Thyroid gland (tissue), 4 donors: Measurements from ENCODE around the gene DCAF11. TPM values are rescaled to one million over a fixed set of nuclear protein-coding genes. Genes with fewer than 3 reads are reported as not detected.

Source experiments
- DNase-seq, 2 donors: peaks; one replicate each; pipeline ENCODE4 v3.0.0-alpha.2; 2019
- H3K27ac ChIP-seq, 3 donors: fragments of 200-600 bp; sonication (generic); 1 replicate in 2 of 3; 2 replicates in 1 of 3; pipeline ENCODE4 v1.5.1; 2016 to 2019; ENCODE audit warnings: mild to moderate bottlenecking in 1 of 3, moderate library complexity in 1 of 3
- H3K27me3 ChIP-seq: fragments of 200-600 bp; sonication (generic); one replicate; pipeline ENCODE4 v1.5.1; 2019
- H3K36me3 ChIP-seq, 2 donors: fragments of 200-600 bp; sonication (generic); one replicate each; pipeline ENCODE4 v1.5.1; 2016 to 2019
- H3K4me1 ChIP-seq, 2 donors: fragments of 200-600 bp; sonication (generic); one replicate each; pipeline ENCODE4 v1.5.1; 2017 to 2019
- H3K4me3 ChIP-seq, 3 donors: fragments of 200-600 bp; sonication (generic); replicated peaks in 1 of 3; 1 replicate in 2 of 3; 2 replicates in 1 of 3; pipeline ENCODE4 v1.5.1; 2016; ENCODE audit warnings: mild to moderate bottlenecking in 1 of 3
- H3K9me3 ChIP-seq: fragments of 200-600 bp; sonication (generic); one replicate; pipeline ENCODE4 v1.5.1; 2017
- CTCF ChIP-seq, 6 experiments: fragments of 200-600 bp in 3 of 6; fragments of 450-650 bp in 3 of 6; sonication (generic) in 3 of 6; IDR thresholded peaks; one replicate each; pipeline ENCODE4 v1.5.1; 2016 to 2019; ENCODE audit warnings: antibody characterized with exemption in 6 of 6, mild to moderate bottlenecking in 2 of 6, inconsistent platforms in 1 of 6, moderate library complexity in 1 of 6
- POLR2A ChIP-seq, 2 donors: fragments of 450-650 bp; IDR thresholded peaks; one replicate each; pipeline ENCODE4 v1.6.1; 2017; ENCODE audit warnings: antibody characterized with exemption in 2 of 2, mild to moderate bottlenecking in 2 of 2, moderate library complexity in 1 of 2
- WGBS, 2 donors: methylation state at CpG; one replicate each; pipeline ENCODE4 v1.1.5; 2017; 5-methylcytosine and 5-hydroxymethylcytosine counted together
- intact Hi-C: fragments of 100-400 bp; cut with DNase I; formaldehyde crosslinking; loops from one replicate; pipeline ENCODE4 v1.15.1; 2023
- total RNA-seq, 4 donors: library from RNA; depleted of rRNA; stranded (reverse); fragments of >200 nt; gene quantifications; one replicate each; pipeline ENCODE4 v1.2.3, GENCODE V29; 2016

Gene DCAF11
- total RNA-seq, 4 donors from 2014 or later = 90.6 to 155 (median 132) TPM

GRCh38 chr14:24067133-24068082 is 47.2 kb upstream of the DCAF11 start:
- no peaks in the 10 kb centered on the region for H3K9me3 ChIP-seq
- peaks cover 5 to 7% of the 10 kb centered on the region in 2 donors for H3K4me1 ChIP-seq
- H3K27me3 ChIP-seq = no peaks in the 10 kb centered on the region
- DNase-seq = no peak
- WGBS, 2 donors = 82 to 85% methylated on average over 12 of the region's 12 CpGs
- intact Hi-C loops = no loop called here
- H3K27ac ChIP-seq = no peak overlapping the region
- H3K4me3 ChIP-seq = no peak overlapping the region
- no peaks in the 10 kb centered on the region for H3K36me3 ChIP-seq
- TF ChIP-seq CTCF (IDR thresholded peaks at IDR 0.05) = no peak
- TF ChIP-seq POLR2A (IDR thresholded peaks at IDR 0.05) = no peak

- WGBS, 2 donors = 85 to 100% methylated on average over 2 of the region's 10 CpGs
- TF ChIP-seq POLR2A (IDR thresholded peaks at IDR 0.05) (no peak), CTCF (IDR thresholded peaks at IDR 0.05) (no peak)
- intact Hi-C loops = no loop called here
- H3K4me1 ChIP-seq = peaks cover 12 to 18% of the 10 kb centered on the region in 2 donors
- H3K27me3 ChIP-seq = no peaks in the 10 kb centered on the region
- H3K9me3 ChIP-seq = no peaks in the 10 kb centered on the region
- DNase-seq = no peak
- no peak overlapping the region for H3K27ac ChIP-seq
- H3K4me3 ChIP-seq = no peak overlapping the region
- no peaks in the 10 kb centered on the region for H3K36me3 ChIP-seq
Observed at GRCh38 chr14:24068711-24069410, 45.7 kb upstream of the DCAF11 start.

GRCh38 chr14:24069411-24069735 is 45.2 kb upstream of the DCAF11 start:
- no peaks in the 10 kb centered on the region for H3K36me3 ChIP-seq
- H3K4me1 ChIP-seq = peaks cover 12 to 18% of the 10 kb centered on the region in 2 donors
- intact Hi-C loops = no loop called here
- H3K4me3 ChIP-seq = no peak overlapping the region
- WGBS, 2 donors = 91 to 94% methylated on average over 4 to 5 of the region's 6 CpGs
- H3K27ac ChIP-seq = no peak overlapping the region
- DNase-seq = no peak
- no peaks in the 10 kb centered on the region for H3K9me3 ChIP-seq
- TF ChIP-seq POLR2A (IDR thresholded peaks at IDR 0.05) = no peak
- no peak for TF ChIP-seq CTCF (IDR thresholded peaks at IDR 0.05)
- no peaks in the 10 kb centered on the region for H3K27me3 ChIP-seq

- DNase-seq = no peak
- Histone ChIP-seq H3K36me3 (no peaks in the 10 kb centered on the region), H3K4me3 (no peak overlapping the region), H3K27me3 (no peaks in the 10 kb centered on the region), H3K9me3 (no peaks in the 10 kb centered on the region), H3K27ac (no peak overlapping the region), H3K4me1 (peaks cover 12 to 18% of the 10 kb centered on the region in 2 donors)
- intact Hi-C loops = no loop called here
- 79 to 83% methylated on average over 10 of the region's 10 CpGs for WGBS, 2 donors
- TF ChIP-seq CTCF (IDR thresholded peaks at IDR 0.05) (no peak), POLR2A (IDR thresholded peaks at IDR 0.05) (no peak)
Observed at GRCh38 chr14:24070285-24071143, 44.1 kb upstream of the DCAF11 start.
